ENCODE data around the gene NAV2.

- TF ChIP-seq CTCF (IDR thresholded peaks at IDR 0.05) (no peak), EZH2 (IDR thresholded peaks at IDR 0.05) (no peak)
These were observed 16.6 kb upstream of the NAV2 start for GRCh38 chr11:19696073-19696472.

Data from neural progenitor cell (in vitro differentiated cells).